DMS 273 (cell line): ENCODE data around the gene USP49.
A peak's percentile ranks its signal among the peaks of the same experiment; 100 is the strongest.

Source experiments
- DNase-seq: peaks from one replicate; lab custom pipeline; 2025; ENCODE audit not compliant: unreplicated experiment; lab: John Stamatoyannopoulos, UW

The USP49 gene

GRCh38 chr6:41878246-41878645 lies 16.9 kb downstream of the USP49 start:
- no peak for DNase-seq

- no peak for DNase-seq
Measured at GRCh38 chr6:41877051-41877680, 18.0 kb downstream of the USP49 start.

GRCh38 chr6:41874741-41875140 lies 20.4 kb downstream of the USP49 start:
- DNase-seq, result no peak

- DNase-seq, result no peak
Measured at GRCh38 chr6:41872147-41872546, 23.0 kb downstream of the USP49 start.

- DNase-seq, result no peak
Measured at GRCh38 chr6:41871691-41872090, 23.5 kb downstream of the USP49 start.

GRCh38 chr6:41859356-41859755 lies 35.8 kb downstream of the USP49 start:
- no peak for DNase-seq

GRCh38 chr6:41858703-41859102 lies 36.5 kb downstream of the USP49 start:
- DNase-seq, result no peak

GRCh38 chr6:41850861-41851260 lies 44.3 kb downstream of the USP49 start:
- no peak for DNase-seq

GRCh38 chr6:41846666-41847237 lies 48.4 kb downstream of the USP49 start:
- DNase-seq, result peak; percentile 81

GRCh38 chr6:41843178-41843577 lies 52.0 kb downstream of the USP49 start:
- DNase-seq, result no peak

GRCh38 chr6:41840326-41840725 lies 54.8 kb downstream of the USP49 start:
- no peak for DNase-seq

- no peak for DNase-seq
Measured at GRCh38 chr6:41836660-41837052, 58.5 kb downstream of the USP49 start.

GRCh38 chr6:41836022-41836659 lies 59.0 kb downstream of the USP49 start:
- no peak for DNase-seq

- no peak for DNase-seq
Measured at GRCh38 chr6:41832263-41832662, 62.9 kb downstream of the USP49 start.

- no peak for DNase-seq
Measured at GRCh38 chr6:41826343-41827022, 68.7 kb downstream of the USP49 start.

GRCh38 chr6:41824571-41825569 lies 70.3 kb downstream of the USP49 start:
- no peak for DNase-seq

- DNase-seq, result no peak
Measured at GRCh38 chr6:41823178-41823577, 72.0 kb downstream of the USP49 start.

GRCh38 chr6:41822021-41822420 lies 73.2 kb downstream of the USP49 start:
- DNase-seq, result no peak

GRCh38 chr6:41821266-41821665 lies 73.9 kb downstream of the USP49 start:
- no peak for DNase-seq

GRCh38 chr6:41818271-41819054 lies 76.7 kb downstream of the USP49 start:
- no peak for DNase-seq
